Measurements from ENCODE around the gene WDR55.
A peak's percentile ranks its signal among the peaks of the same experiment; 100 is the strongest.
"Not testable (repeated sequence)": the region's sequence is repeated elsewhere in the genome, so short reads cannot be mapped to it uniquely, and the experiment has no call there.

The WDR55 gene

GRCh38 chr5:140658870-140659269 lies 5.8 kb upstream of the WDR55 start:
- no peak for DNase-seq

GRCh38 chr5:140660371-140660770 lies 4.3 kb upstream of the WDR55 start:
- not testable (repeated sequence) for DNase-seq

- DNase-seq: no peak
Observed at GRCh38 chr5:140664030-140664358, 710 bp upstream of the WDR55 start.

- DNase-seq: not testable (repeated sequence)
Observed at GRCh38 chr5:140671035-140671434, 6.3 kb downstream of the WDR55 start.

- DNase-seq: no peak
Observed at GRCh38 chr5:140671472-140672125, 6.9 kb downstream of the WDR55 start.

GRCh38 chr5:140672455-140673186 lies 7.9 kb downstream of the WDR55 start:
- no peak for DNase-seq

- DNase-seq: no peak
Observed at GRCh38 chr5:140673187-140673976, 8.7 kb downstream of the WDR55 start, which contains the start of gene DND1. Gene DND1 (minus strand): TSS chr5:140673576. CDS start chr5:140673542, 34 bp downstream.

GRCh38 chr5:140674211-140674610 lies 9.5 kb downstream of the WDR55 start:
- DNase-seq: no peak

- no peak for DNase-seq
Observed at GRCh38 chr5:140674629-140675028, 9.9 kb downstream of the WDR55 start.

GRCh38 chr5:140677947-140678346 lies 13.2 kb downstream of the WDR55 start:
- DNase-seq: no peak

- no peak for DNase-seq
Observed at GRCh38 chr5:140678993-140679392, 14.3 kb downstream of the WDR55 start.

- no peak for DNase-seq
Observed at GRCh38 chr5:140690376-140690932, 25.8 kb downstream of the WDR55 start.

- peak; percentile 91 for DNase-seq
Observed at GRCh38 chr5:140690941-140691924, 26.5 kb downstream of the WDR55 start, which contains the start of the genes HARS1 and HARS2. Gene HARS1 (minus strand): TSS chr5:140691370. CDS start chr5:140691304, 66 bp downstream. Gene HARS2 (plus strand): TSS chr5:140691455. CDS start chr5:140691649, 194 bp downstream.

GRCh38 chr5:140694276-140694675 lies 29.6 kb downstream of the WDR55 start:
- no peak for DNase-seq

- no peak for DNase-seq
Observed at GRCh38 chr5:140696891-140697492, 32.3 kb downstream of the WDR55 start.

GRCh38 chr5:140700177-140701144 lies 35.8 kb downstream of the WDR55 start, which contains the start of gene ZMAT2:
Gene ZMAT2 (plus strand): TSS chr5:140700447. CDS start chr5:140700461, 14 bp downstream.
- DNase-seq: peak; percentile 89

- DNase-seq: no peak
Observed at GRCh38 chr5:140707812-140708211, 43.1 kb downstream of the WDR55 start.

GRCh38 chr5:140708787-140709186 lies 44.1 kb downstream of the WDR55 start:
- DNase-seq: not testable (repeated sequence)

GRCh38 chr5:140710899-140711552 lies 46.3 kb downstream of the WDR55 start:
- DNase-seq: peak; percentile 95

Data from activated CD8-positive, alpha-beta memory T cell treated with anti-CD3 and anti-CD28 coated beads for 24 hours (primary cell).